Measurements from ENCODE around the gene PRADC1. TPM values are rescaled to one million over a fixed set of nuclear protein-coding genes. Genes with fewer than 3 reads are reported as not detected.

PRADC1 gene
- total and polyA plus RNA-seq, 2 donors (not counting 3 experiments of a cell fraction or from before 2014, with no cell fraction given): 19.6 to 32.7 TPM

DNA sequence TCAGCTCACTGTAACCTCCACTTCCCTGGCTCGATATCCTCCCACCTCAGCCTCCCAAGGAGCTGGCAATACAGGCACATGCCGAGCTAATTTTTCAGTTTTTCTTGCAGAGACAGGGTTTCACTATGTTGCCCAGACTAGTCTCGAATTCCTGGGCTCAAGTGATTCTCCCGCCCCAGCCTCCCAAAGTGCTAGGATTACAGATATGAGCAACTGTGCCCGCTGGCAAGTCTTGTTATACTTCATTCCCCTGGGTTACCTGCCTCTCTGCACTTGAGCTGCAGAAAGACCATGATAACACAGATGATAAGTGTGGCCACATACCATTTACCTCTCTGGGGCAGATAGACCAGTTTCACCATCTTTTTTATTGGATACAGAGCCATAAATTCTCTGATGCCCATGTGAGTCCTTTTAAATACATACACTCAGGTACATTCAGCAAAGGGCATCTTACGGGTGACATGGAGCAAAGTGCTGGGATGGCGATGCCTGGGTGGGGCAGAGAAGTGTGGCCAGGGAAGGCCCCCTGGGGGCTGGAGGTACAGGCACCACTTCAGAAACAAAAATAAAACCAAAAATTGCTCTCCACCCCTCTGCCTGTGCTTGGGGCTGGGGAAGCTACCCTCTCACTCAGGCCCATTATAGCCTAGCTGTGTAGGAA, 21.4 kb upstream of the PRADC1 start:
- POLR2A ChIA-PET: no interaction called here
- Histone ChIP-seq H2AFZ (ENCODE audit: low read depth, low read length) (no peak overlapping the region), H3K9ac (replicated peaks; ENCODE audit: extremely low read depth, insufficient read depth, low read length) (no peak overlapping the region), H3K4me3 (replicated peaks in 1 of 3; ENCODE audit: insufficient read depth in 1 of 3, low read depth in 1 of 3, low read length in 3 of 3) (no peak overlapping the region), H3K79me2 (ENCODE audit: control insufficient read depth, insufficient read depth, low read length) (no peaks in the 10 kb centered on the region), H3K27me3 (ENCODE audit: control insufficient read depth in 2 of 2, insufficient read depth in 2 of 2, low read length in 2 of 2) (no peaks in the 10 kb centered on the region), H3K36me3 (ENCODE audit: control insufficient read depth in 2 of 2, extremely low read depth in 1 of 2, insufficient read depth in 2 of 2, low read length in 2 of 2) (peaks cover 19 to 41% of the 10 kb centered on the region in 2 experiments), H3K27ac (ENCODE audit: insufficient read depth, low read depth, low read length) (no peak overlapping the region), H3K4me2 (ENCODE audit: insufficient read depth, low read length) (no peak overlapping the region), H3K9me1 (replicated peaks; ENCODE audit: control insufficient read depth, extremely low read depth, insufficient read depth, low read length) (no peaks in the 10 kb centered on the region), H3K4me1 (ENCODE audit: control insufficient read depth, extremely low read depth, insufficient read depth, low read length) (no peaks in the 10 kb centered on the region), H3K9me3 (replicated peaks; ENCODE audit: control insufficient read depth, insufficient read depth, low read length) (no peaks in the 10 kb centered on the region), H4K20me1 (replicated peaks; ENCODE audit: control insufficient read depth, extremely low read depth, insufficient read depth, low read length) (no peaks in the 10 kb centered on the region)
- no TSS peak for BruUV-seq (replicated peaks)
- TF ChIP-seq MYC (IDR thresholded peaks at IDR 0.05; ENCODE audit: low read depth, low read length): no peak
- TF ChIP-seq POLR2AphosphoS5 (IDR thresholded peaks at IDR 0.05; ENCODE audit: insufficient read depth, low read depth, low read length): peak; percentile 14
- no peak for TF ChIP-seq EZH2 (IDR thresholded peaks at IDR 0.05; ENCODE audit: borderline replicate concordance, low read depth, low read length, severe bottlenecking)
- TF ChIP-seq, protein P1, sequence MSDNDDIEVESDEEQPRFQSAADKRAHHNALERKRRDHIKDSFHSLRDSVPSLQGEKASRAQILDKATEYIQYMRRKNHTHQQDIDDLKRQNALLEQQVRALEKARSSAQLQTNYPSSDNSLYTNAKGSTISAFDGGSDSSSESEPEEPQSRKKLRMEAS (IDR thresholded peaks at IDR 0.05; ENCODE audit: insufficient read depth, insufficient read length): no peak
- TF ChIP-seq GATA2 (IDR thresholded peaks at IDR 0.05; ENCODE audit: insufficient read depth, insufficient read length, low read depth, low read length): no peak
- TF ChIP-seq JUN (IDR thresholded peaks at IDR 0.05; ENCODE audit: borderline replicate concordance, insufficient read depth, insufficient read length, low read depth): no peak
- dilution Hi-C loops (cut with MboI; ENCODE audit: extremely low pct_ligation_motif_present, low sequenced_read_pairs) (no loop called here), intact Hi-C loops (cut with micrococcal nuclease) (no loop called here)
- DNase-seq (ENCODE audit: low read depth, low spot score) (no peak), FAIRE-seq (peak; percentile 35)
- CTCF ChIA-PET: no interaction called here

- H3K9me1 ChIP-seq (replicated peaks; ENCODE audit: control insufficient read depth, extremely low read depth, insufficient read depth, low read length): no peaks in the 10 kb centered on the region
- no TSS peak for BruUV-seq (replicated peaks)
- H3K36me3 ChIP-seq (ENCODE audit: control insufficient read depth in 2 of 2, extremely low read depth in 1 of 2, insufficient read depth in 2 of 2, low read length in 2 of 2): peaks cover 25 to 45% of the 10 kb centered on the region in 2 experiments
- intact Hi-C loops (cut with micrococcal nuclease): no loop called here
- CTCF ChIA-PET: no interaction called here
- TF ChIP-seq EZH2 (IDR thresholded peaks at IDR 0.05; ENCODE audit: borderline replicate concordance, low read depth, low read length, severe bottlenecking) (no peak), MYC (IDR thresholded peaks at IDR 0.05; ENCODE audit: low read depth, low read length) (no peak), POLR2A (IDR thresholded peaks at IDR 0.05; ENCODE audit: low read depth, low read length) (no peak)
- TF ChIP-seq, protein P1 (IDR thresholded peaks at IDR 0.05; ENCODE audit: insufficient read depth, insufficient read length): no peak
- no peak overlapping the region for H3K27ac ChIP-seq (ENCODE audit: insufficient read depth, low read depth, low read length)
- dilution Hi-C loops (cut with MboI; ENCODE audit: extremely low pct_ligation_motif_present, low sequenced_read_pairs): no loop called here
- FAIRE-seq (peak; percentile 59), DNase-seq (ENCODE audit: low read depth, low spot score) (no peak)
- no peak overlapping the region for H3K4me2 ChIP-seq (ENCODE audit: insufficient read depth, low read length)
- H3K79me2 ChIP-seq (ENCODE audit: control insufficient read depth, insufficient read depth, low read length): no peaks in the 10 kb centered on the region
- H2AFZ ChIP-seq (ENCODE audit: low read depth, low read length): no peak overlapping the region
- H3K4me3 ChIP-seq (replicated peaks in 1 of 3; ENCODE audit: insufficient read depth in 1 of 3, low read depth in 1 of 3, low read length in 3 of 3): no peak overlapping the region
- H3K4me1 ChIP-seq (ENCODE audit: control insufficient read depth, extremely low read depth, insufficient read depth, low read length): no peaks in the 10 kb centered on the region
- H3K27me3 ChIP-seq (ENCODE audit: control insufficient read depth in 2 of 2, insufficient read depth in 2 of 2, low read length in 2 of 2): no peaks in the 10 kb centered on the region
- no peaks in the 10 kb centered on the region for H4K20me1 ChIP-seq (replicated peaks; ENCODE audit: control insufficient read depth, extremely low read depth, insufficient read depth, low read length)
- no peaks in the 10 kb centered on the region for H3K9me3 ChIP-seq (replicated peaks; ENCODE audit: control insufficient read depth, insufficient read depth, low read length)
- H3K9ac ChIP-seq (replicated peaks; ENCODE audit: extremely low read depth, insufficient read depth, low read length): no peak overlapping the region
- POLR2A ChIA-PET: no interaction called here
These were observed 20.9 kb upstream of the PRADC1 start for GRCh38 chr2:73253901-73254300.
